SK-N-SH treated with all-trans-retinoic acid at 6 μM for 48 hours (cell line): ENCODE measurements around the gene RRP12.

Experiments used
- ATAC-seq: fragments of 200-7000 bp; cut with Tn5 transposase; 3 replicates; pipeline ENCODE4 v1.9.1; 2020; ENCODE audit warnings: mild to moderate bottlenecking, moderate library complexity
- BACH2 ChIP-seq: fragments of 250-450 bp; sonication (Bioruptor Pico); IDR thresholded peaks from 2 replicates; pipeline ENCODE4 v1.9.0; 2021; ENCODE audit warnings: mild to moderate bottlenecking, borderline replicate concordance
- CREB5 ChIP-seq: fragments of 250-450 bp; sonication (Bioruptor Pico); IDR thresholded peaks from 2 replicates; pipeline ENCODE4 v1.5.1; 2020; ENCODE audit warnings: low read depth, mild to moderate bottlenecking, moderate library complexity
- CSDC2 ChIP-seq: fragments of 250-450 bp; sonication (Bioruptor Pico); IDR thresholded peaks from 2 replicates; pipeline ENCODE4 v1.5.0; 2020; ENCODE audit warnings: mild to moderate bottlenecking, moderate library complexity
- ESRRG ChIP-seq: fragments of 250-450 bp; sonication (Bioruptor Pico); IDR thresholded peaks from 2 replicates; pipeline ENCODE4 v1.6.1; 2021; ENCODE audit warnings: mild to moderate bottlenecking
- GLIS3 ChIP-seq: fragments of 250-450 bp; sonication (Bioruptor Pico); IDR thresholded peaks from 2 replicates; pipeline ENCODE4 v1.5.0; 2020; ENCODE audit warnings: mild to moderate bottlenecking, moderate library complexity
- ISL1 ChIP-seq: fragments of 250-450 bp; sonication (Bioruptor Pico); IDR thresholded peaks from 2 replicates; pipeline ENCODE4 v2.1.2; 2022; ENCODE audit warnings: mild to moderate bottlenecking, moderate library complexity
- OSR1 ChIP-seq: fragments of 250-450 bp; sonication (Bioruptor Pico); IDR thresholded peaks from 2 replicates; pipeline ENCODE4 v1.8.0; 2022; ENCODE audit warnings: moderate library complexity, mild to moderate bottlenecking, inconsistent platforms
- PATZ1 ChIP-seq: fragments of 250-450 bp; sonication (Bioruptor Pico); IDR thresholded peaks from 2 replicates; pipeline ENCODE4 v1.8.0; 2020; ENCODE audit warnings: mild to moderate bottlenecking, moderate library complexity, borderline replicate concordance
- POU6F1 ChIP-seq: fragments of 250-450 bp; sonication (Bioruptor Pico); IDR thresholded peaks from 2 replicates; pipeline ENCODE4 v1.8.0; 2021; ENCODE audit warnings: low read depth, mild to moderate bottlenecking, moderate library complexity, borderline replicate concordance
- RARB ChIP-seq: fragments of 250-450 bp; sonication (Bioruptor Pico); IDR thresholded peaks from 2 replicates; pipeline ENCODE4 v1.8.0; 2021; ENCODE audit warnings: mild to moderate bottlenecking, moderate library complexity
- SNAI2 ChIP-seq: fragments of 250-450 bp; sonication (Bioruptor Pico); IDR thresholded peaks from 2 replicates; pipeline ENCODE4 v1.5.0; 2020; ENCODE audit warnings: mild to moderate bottlenecking, moderate library complexity
- TOX ChIP-seq: fragments of 250-450 bp; sonication (Bioruptor Pico); IDR thresholded peaks from 2 replicates; pipeline ENCODE4 v1.8.0; 2021; ENCODE audit warnings: mild to moderate bottlenecking, moderate library complexity, borderline replicate concordance
- TSHZ2 ChIP-seq: fragments of 250-450 bp; sonication (Bioruptor Pico); IDR thresholded peaks from 2 replicates; pipeline ENCODE4 v1.5.0; 2020; ENCODE audit warnings: mild to moderate bottlenecking, moderate library complexity
- ZC3H10 ChIP-seq: fragments of 250-450 bp; sonication (Bioruptor Pico); IDR thresholded peaks from 2 replicates; pipeline ENCODE4 v1.5.1; 2021; ENCODE audit warnings: mild to moderate bottlenecking, moderate library complexity
- ZFP30 ChIP-seq: fragments of 450-650 bp; formaldehyde crosslinking; IDR thresholded peaks from 2 replicates; pipeline ENCODE4 v1.5.0; 2022; ENCODE audit warnings: mild to moderate bottlenecking, moderate library complexity
- ZNF565 ChIP-seq: fragments of 450-650 bp; formaldehyde crosslinking; conservative IDR thresholded peaks from 2 replicates; pipeline ENCODE4 v1.5.0; 2020; ENCODE audit warnings: low read depth, mild to moderate bottlenecking, moderate library complexity
- ZNF70 ChIP-seq: fragments of 450-650 bp; formaldehyde crosslinking; IDR thresholded peaks from 2 replicates; pipeline ENCODE4 v1.5.0; 2020; ENCODE audit warnings: mild to moderate bottlenecking, moderate library complexity

The RRP12 gene

GRCh38 chr10:97318772-97319651 is 82.1 kb downstream of the RRP12 start, which contains the start of gene FRAT1:
Gene FRAT1, plus strand, starts transcription at chr10:97319271. Its CDS starts 183 bp downstream, at chr10:97319454.
- peak; percentile 91 for ATAC-seq
- TF ChIP-seq ZNF565 = no peak
- no peak for TF ChIP-seq CSDC2 (CRISPR knock-in tag)
- TF ChIP-seq CREB5 (CRISPR knock-in tag) = peak; percentile 22; the same call in 1 of the 2 replicates

GRCh38 chr10:97314671-97315070 is 86.5 kb downstream of the RRP12 start:
- no peak for TF ChIP-seq SNAI2 (CRISPR knock-in tag)
- no peak for ATAC-seq

GRCh38 chr10:97312897-97313296 is 88.2 kb downstream of the RRP12 start:
- no peak for ATAC-seq
- no peak for TF ChIP-seq SNAI2 (CRISPR knock-in tag)
- TF ChIP-seq PATZ1 = no peak
- no peak for TF ChIP-seq BACH2 (CRISPR knock-in tag)
- TF ChIP-seq ESRRG = no peak
- no peak for TF ChIP-seq OSR1 (CRISPR knock-in tag)
- no peak for TF ChIP-seq ZFP30 (CRISPR knock-in tag)
- no peak for TF ChIP-seq CREB5 (CRISPR knock-in tag)
- TF ChIP-seq CSDC2 (CRISPR knock-in tag) = no peak
- TF ChIP-seq TOX (CRISPR knock-in tag) = no peak
- TF ChIP-seq ISL1 (CRISPR knock-in tag) = no peak
- TF ChIP-seq ZNF565 = no peak
- no peak for TF ChIP-seq ZC3H10
- TF ChIP-seq TSHZ2 (CRISPR knock-in tag) = no peak
- no peak for TF ChIP-seq ZNF70
- no peak for TF ChIP-seq POU6F1
- TF ChIP-seq RARB (CRISPR knock-in tag) = no peak
- no peak for TF ChIP-seq GLIS3 (CRISPR knock-in tag)

- TF ChIP-seq ZC3H10 = no peak
- TF ChIP-seq, all 23 proteins: peak for 0
- ATAC-seq = no peak
Measured at GRCh38 chr10:97311111-97311626, 90.0 kb downstream of the RRP12 start.
